Lung (tissue), 12 donors: ENCODE data around the gene TPPP2. TPM values are rescaled to one million over a fixed set of nuclear protein-coding genes. Genes with fewer than 3 reads are reported as not detected.

ENCODE experiments used
- ATAC-seq: fragments of 200-7000 bp; cut with Tn5 transposase; one replicate; pipeline ENCODE4 v1.9.1; 2020; ENCODE audit warnings: moderate number of reproducible peaks; ENCODE audit not compliant: insufficient read depth, low FRiP score
- DNase-seq, 3 donors: peaks; one replicate each; pipeline ENCODE4 v3.0.0-alpha.2; 2013 to 2017
- H3K27ac ChIP-seq, 2 donors: one replicate each; pipeline ENCODE4 v1.5.1; 2013; ENCODE audit warnings: mild to moderate bottlenecking in 2 of 2, moderate library complexity in 2 of 2, control low read depth in 1 of 2, inconsistent platforms in 1 of 2, low read depth in 1 of 2, low read length in 1 of 2
- H3K27me3 ChIP-seq, 3 donors: one replicate each; pipeline ENCODE4 v1.5.1; 2013; ENCODE audit warnings: low read length in 2 of 3; ENCODE audit not compliant: control insufficient read depth in 3 of 3, insufficient read depth in 3 of 3
- H3K36me3 ChIP-seq, 4 donors: one replicate each; pipeline ENCODE4 v1.5.1; 2013; ENCODE audit warnings: low read length in 4 of 4, mild to moderate bottlenecking in 1 of 4, moderate library complexity in 1 of 4; ENCODE audit not compliant: control insufficient read depth in 4 of 4, insufficient read depth in 4 of 4
- H3K4me1 ChIP-seq, 5 donors: one replicate each; pipeline ENCODE4 v1.5.1; 2013; ENCODE audit warnings: low read length in 5 of 5, mild to moderate bottlenecking in 2 of 5, moderate library complexity in 1 of 5; ENCODE audit not compliant: control insufficient read depth in 5 of 5, insufficient read depth in 5 of 5
- H3K4me3 ChIP-seq: one replicate; pipeline ENCODE4 v1.5.1; 2013; ENCODE audit warnings: mild to moderate bottlenecking, control low read depth, moderate library complexity
- H3K9ac ChIP-seq, 2 donors: one replicate each; pipeline ENCODE4 v1.5.1; 2013; ENCODE audit warnings: low read length in 2 of 2, control low read depth in 1 of 2; ENCODE audit not compliant: insufficient read depth in 1 of 2
- H3K9me3 ChIP-seq, 4 donors: one replicate each; pipeline ENCODE4 v1.5.1; 2013; ENCODE audit warnings: low read length in 3 of 4, mild to moderate bottlenecking in 1 of 4, moderate library complexity in 1 of 4; ENCODE audit not compliant: control insufficient read depth in 4 of 4, insufficient read depth in 3 of 4
- CTCF ChIP-seq: IDR thresholded peaks from 2 replicates; pipeline ENCODE4 v1.5.1; 2012; ENCODE audit warnings: mild to moderate bottlenecking; ENCODE audit errors: control extremely low read depth, extremely low read depth
- WGBS, 2 donors: extraction: QIAGEN DNeasy Blood & Tissue Kit; methylation state at CpG; one replicate each; pipeline ENCODE4 v1.1.7; 2013; 5-methylcytosine and 5-hydroxymethylcytosine counted together
- polyA plus RNA-seq, 2 donors: library from polyadenylated mRNA; stranded (reverse); fragments of 200-250 nt; gene quantifications; one replicate each; pipeline ENCODE4 v1.2.1, GENCODE V29; 2013
- total RNA-seq, 2 donors: library from RNA; depleted of rRNA in 1 of 2; stranded (reverse); fragments of >200 nt in 1 of 2; gene quantifications; one replicate each; pipeline ENCODE4 v1.2.1, GENCODE V29; 2014 to 2021
- donor health status: control.
- donor health status: control.
- donor health status: Bipolar disorder and iron deficiency.
- donor health status: healthy.
- donor health status: DM: yes; HTN: yes; CAD: no.

The TPPP2 gene
- total and polyA plus RNA-seq, 4 donors: 0.65 TPM; not detected in 3

GRCh38 chr14:21025371-21026273 lies 4.4 kb upstream of the TPPP2 start:
- whole genome bisulfite sequencing, 2 donors: 8% methylated on average over 57 to 58 of the region's 58 CpGs
- no peak for ATAC-seq
- no peaks in the 10 kb centered on the region for H3K9me3 ChIP-seq
- peak; percentile 64 to 80 (median 72) for DNase-seq
- peaks cover 7 to 24% (median 11%) of the 10 kb centered on the region in 5 donors for H3K4me1 ChIP-seq
- H3K36me3 ChIP-seq: peaks cover 0 to 12% (median 6%) of the 10 kb centered on the region in 4 donors
- peak overlapping the region in 1 of 2 donors; percentile 46 for H3K9ac ChIP-seq
- peak overlapping the region; percentile 82 to 90 for H3K27ac ChIP-seq
- H3K4me3 ChIP-seq: peak overlapping the region; percentile 54
- TF ChIP-seq CTCF: no peak
- H3K27me3 ChIP-seq: no peaks in the 10 kb centered on the region

GRCh38 chr14:21026274-21026987 lies 3.6 kb upstream of the TPPP2 start:
- peaks cover 7 to 24% (median 11%) of the 10 kb centered on the region in 5 donors for H3K4me1 ChIP-seq
- DNase-seq (peak in 1 of 3 donors; percentile 19), ATAC-seq (no peak)
- H3K36me3 ChIP-seq: peaks cover 0 to 4% (median under 1%) of the 10 kb centered on the region in 4 donors
- no peak overlapping the region for H3K4me3 ChIP-seq
- no peak overlapping the region for H3K9ac ChIP-seq
- WGBS, 2 donors: 71 to 79% methylated on average over 7 of the region's 7 CpGs
- TF ChIP-seq CTCF: no peak
- H3K27me3 ChIP-seq: no peaks in the 10 kb centered on the region
- peak overlapping the region in 1 of 2 donors; percentile 86 for H3K27ac ChIP-seq
- no peaks in the 10 kb centered on the region for H3K9me3 ChIP-seq

GRCh38 chr14:21026988-21027315 lies 3.1 kb upstream of the TPPP2 start:
- DNase-seq (no peak), ATAC-seq (no peak)
- no peak for TF ChIP-seq CTCF
- Histone ChIP-seq H3K9me3 (no peaks in the 10 kb centered on the region), H3K4me3 (no peak overlapping the region), H3K4me1 (peaks cover 7 to 24% (median 11%) of the 10 kb centered on the region in 5 donors), H3K9ac (no peak overlapping the region), H3K36me3 (peaks cover 0 to 3% (median 0%) of the 10 kb centered on the region in 4 donors), H3K27ac (peak overlapping the region; percentile 40 to 86), H3K27me3 (no peaks in the 10 kb centered on the region)
- WGBS, 2 donors: 58 to 64% methylated on average over 3 of the region's 3 CpGs
